Astrocyte of the cerebellum (primary cell): ENCODE results near the gene ZSCAN4.

Experiments used
- DNase-seq: peaks from one replicate; pipeline ENCODE4 v3.0.0-alpha.2; 2011; ENCODE audit warnings: low read depth
- H3K4me3 ChIP-seq: 2 replicates; pipeline ENCODE4 v1.5.1; 2011; ENCODE audit warnings: mild to moderate bottlenecking, low read depth, low read length, moderate library complexity
- CTCF ChIP-seq: IDR thresholded peaks from 2 replicates; pipeline ENCODE4 v1.5.1; 2012; ENCODE audit warnings: low read length, low read depth, moderate library complexity, mild to moderate bottlenecking; ENCODE audit errors: missing control alignments
- in situ Hi-C: cut with HindIII; loops from 2 replicates; pipeline ENCODE4 v1.10.0; 2017; ENCODE audit warnings: low sequenced_read_pairs

ZSCAN4 gene

GRCh38 chr19:57689750-57690149 lies 21.0 kb downstream of the ZSCAN4 start:
- DNase-seq: no peak
- in situ Hi-C loops: no loop called here
- TF ChIP-seq CTCF: no peak
- H3K4me3 ChIP-seq: no peak overlapping the region

GRCh38 chr19:57701625-57702024 lies 32.9 kb downstream of the ZSCAN4 start:
- DNase-seq: no peak
- in situ Hi-C loops: no loop called here
- H3K4me3 ChIP-seq: no peak overlapping the region
- TF ChIP-seq CTCF: no peak

GRCh38 chr19:57706346-57706745 lies 37.6 kb downstream of the ZSCAN4 start:
- H3K4me3 ChIP-seq: no peak overlapping the region

GRCh38 chr19:57708641-57709361 lies 40.1 kb downstream of the ZSCAN4 start, which contains the start of gene ZNF154:
Gene ZNF154 (minus strand): TSS chr19:57709204. CDS start chr19:57708971, 233 bp downstream.
- peak; percentile 51 for DNase-seq
- H3K4me3 ChIP-seq: peak within 1 kb of the TSS; percentile 74
- TF ChIP-seq CTCF: no peak
- in situ Hi-C loops: no loop called here

More at GRCh38 chr19:57706346-57706745, 37.6 kb downstream of the ZSCAN4 start:
- in situ Hi-C loops: no loop called here
- TF ChIP-seq CTCF: no peak
- DNase-seq: no peak

- H3K4me3 ChIP-seq: no peak overlapping the region
- in situ Hi-C loops: no loop called here
- no peak for DNase-seq
- no peak for TF ChIP-seq CTCF
Observed at GRCh38 chr19:57709616-57710015, 40.9 kb downstream of the ZSCAN4 start.

- DNase-seq: no peak
- in situ Hi-C loops: no loop called here
- TF ChIP-seq CTCF: no peak
- H3K4me3 ChIP-seq: no peak overlapping the region
Observed at GRCh38 chr19:57712222-57712621, 43.5 kb downstream of the ZSCAN4 start.
